ENCODE data around the gene PRSS56. TPM values are rescaled to one million over a fixed set of nuclear protein-coding genes. Genes with fewer than 3 reads are reported as not detected.

The PRSS56 gene
- total RNA-seq, 1 experiment from 2014 or later = not detected

GRCh38 chr2:232486558-232487384 is 33.4 kb upstream of the PRSS56 start:
- no peak for DNase-seq (ENCODE audit: low read depth)

- no peak for DNase-seq (ENCODE audit: low read depth)
These were observed 32.6 kb upstream of the PRSS56 start, which contains the start of gene ECEL1 for GRCh38 chr2:232487385-232488096. Gene ECEL1 (minus strand): TSS chr2:232487834. CDS start chr2:232486653, 1,181 bp downstream.

GRCh38 chr2:232488097-232488711 is 32.0 kb upstream of the PRSS56 start:
- DNase-seq (ENCODE audit: low read depth) = no peak

- no peak for DNase-seq (ENCODE audit: low read depth)
These were observed 31.4 kb upstream of the PRSS56 start for GRCh38 chr2:232488721-232489300.

GRCh38 chr2:232489516-232490220 is 30.5 kb upstream of the PRSS56 start:
- DNase-seq (ENCODE audit: low read depth) = no peak

GRCh38 chr2:232490221-232491138 is 29.7 kb upstream of the PRSS56 start:
- no peak for DNase-seq (ENCODE audit: low read depth)

GRCh38 chr2:232491139-232491780 is 28.9 kb upstream of the PRSS56 start:
- DNase-seq (ENCODE audit: low read depth) = no peak

GRCh38 chr2:232492236-232492848 is 27.8 kb upstream of the PRSS56 start:
- no peak for DNase-seq (ENCODE audit: low read depth)

GRCh38 chr2:232492963-232493700 is 27.1 kb upstream of the PRSS56 start:
- DNase-seq (ENCODE audit: low read depth) = no peak

GRCh38 chr2:232493701-232494474 is 26.3 kb upstream of the PRSS56 start:
- no peak for DNase-seq (ENCODE audit: low read depth)

GRCh38 chr2:232494542-232494941 is 25.6 kb upstream of the PRSS56 start:
- no peak for DNase-seq (ENCODE audit: low read depth)

- DNase-seq (ENCODE audit: low read depth) = no peak
These were observed 24.9 kb upstream of the PRSS56 start for GRCh38 chr2:232495292-232495691.

GRCh38 chr2:232496501-232497270 is 23.5 kb upstream of the PRSS56 start:
- DNase-seq (ENCODE audit: low read depth) = no peak

GRCh38 chr2:232497348-232497747 is 22.8 kb upstream of the PRSS56 start:
- DNase-seq (ENCODE audit: low read depth) = no peak

GRCh38 chr2:232498452-232498851 is 21.7 kb upstream of the PRSS56 start:
- DNase-seq (ENCODE audit: low read depth) = no peak

GRCh38 chr2:232501331-232501771 is 18.8 kb upstream of the PRSS56 start:
- no peak for DNase-seq (ENCODE audit: low read depth)

GRCh38 chr2:232501794-232502390 is 18.3 kb upstream of the PRSS56 start:
- no peak for DNase-seq (ENCODE audit: low read depth)
